COLO668 (cell line): Measurements from ENCODE around the gene PM20D1.
"Not testable (repeated sequence)": the region's sequence is repeated elsewhere in the genome, so short reads cannot be mapped to it uniquely, and the experiment has no call there.

Source experiments
- DNase-seq: peaks from one replicate; lab custom pipeline; 2025; ENCODE audit not compliant: unreplicated experiment; lab: John Stamatoyannopoulos, UW

Gene PM20D1

GRCh38 chr1:205842229-205842628 lies 7.7 kb downstream of the PM20D1 start:
- DNase-seq = no peak

- no peak for DNase-seq
Measured at GRCh38 chr1:205840146-205840923, 9.6 kb downstream of the PM20D1 start.

GRCh38 chr1:205837382-205837970 lies 12.5 kb downstream of the PM20D1 start:
- DNase-seq = no peak

GRCh38 chr1:205834751-205835150 lies 15.2 kb downstream of the PM20D1 start:
- no peak for DNase-seq

- DNase-seq = no peak
Measured at GRCh38 chr1:205832326-205832751, 17.6 kb downstream of the PM20D1 start.

GRCh38 chr1:205827623-205828022 lies 22.3 kb downstream of the PM20D1 start:
- no peak for DNase-seq

GRCh38 chr1:205826995-205827394 lies 22.9 kb downstream of the PM20D1 start:
- DNase-seq = no peak

- no peak for DNase-seq
Measured at GRCh38 chr1:205826016-205826806, 23.7 kb downstream of the PM20D1 start.

- no peak for DNase-seq
Measured at GRCh38 chr1:205824180-205824579, 25.8 kb downstream of the PM20D1 start.

GRCh38 chr1:205823260-205823659 lies 26.7 kb downstream of the PM20D1 start:
- not testable (repeated sequence) for DNase-seq

GRCh38 chr1:205822397-205822796 lies 27.5 kb downstream of the PM20D1 start:
- DNase-seq = no peak

GRCh38 chr1:205817988-205818387 lies 31.9 kb downstream of the PM20D1 start:
- DNase-seq = no peak

- DNase-seq = no peak
Measured at GRCh38 chr1:205817364-205817763, 32.6 kb downstream of the PM20D1 start.

GRCh38 chr1:205813755-205814058 lies 36.2 kb downstream of the PM20D1 start:
- no peak for DNase-seq

GRCh38 chr1:205812878-205813754 lies 36.8 kb downstream of the PM20D1 start, which contains the start of gene SLC41A1:
Gene SLC41A1, minus strand, starts transcription at chr1:205813198. Its CDS starts 2,757 bp downstream, at chr1:205810441.
- DNase-seq = peak; percentile 94

- DNase-seq = no peak
Measured at GRCh38 chr1:205812271-205812877, 37.6 kb downstream of the PM20D1 start.

GRCh38 chr1:205811660-205812059 lies 38.3 kb downstream of the PM20D1 start:
- DNase-seq = no peak

- no peak for DNase-seq
Measured at GRCh38 chr1:205810448-205811157, 39.3 kb downstream of the PM20D1 start.

- DNase-seq = no peak
Measured at GRCh38 chr1:205809942-205810345, 40.0 kb downstream of the PM20D1 start.

GRCh38 chr1:205809469-205809868 lies 40.5 kb downstream of the PM20D1 start:
- DNase-seq = no peak
